Neural cell (in vitro differentiated cells): ENCODE results near the gene TFE3. TPM values are rescaled to one million over a fixed set of nuclear protein-coding genes. Genes with fewer than 3 reads are reported as not detected.

Source experiments
- H2AFZ ChIP-seq: fragments of 200-600, 300-800 bp; sonication (generic), shearing (Covaris generic); 2 replicates; pipeline ENCODE4 v1.6.0; 2014; ENCODE audit warnings: low read depth, mild to moderate bottlenecking, antibody characterized with exemption, low read length, moderate library complexity
- H3F3A ChIP-seq: fragments of 200-600 bp; shearing (Covaris generic); 2 replicates; pipeline ENCODE4 v1.6.1; 2016; ENCODE audit warnings: mild to moderate bottlenecking, moderate library complexity, mixed read lengths, antibody characterized with exemption, low read length; ENCODE audit not compliant: insufficient read depth, poor library complexity, severe bottlenecking
- H3K27ac ChIP-seq: fragments of 200-600, 300-800 bp; sonication (generic), shearing (Covaris generic); 2 replicates; pipeline ENCODE4 v1.5.1; 2014; ENCODE audit warnings: mild to moderate bottlenecking, low read length, moderate library complexity
- H3K27me3 ChIP-seq: fragments of 300-800, 200-600 bp; sonication (generic), shearing (Covaris generic); 2 replicates; pipeline ENCODE4 v1.6.0; 2014; ENCODE audit warnings: mild to moderate bottlenecking, low read depth, low read length, moderate library complexity; ENCODE audit not compliant: insufficient read depth
- H3K36me3 ChIP-seq: fragments of 300-800, 200-600 bp; sonication (generic), shearing (Covaris generic); 2 replicates; pipeline ENCODE4 v1.5.1; 2014; ENCODE audit warnings: mild to moderate bottlenecking, antibody characterized with exemption, low read length, moderate library complexity; ENCODE audit not compliant: insufficient read depth
- H3K4me2 ChIP-seq: fragments of 300-800, 200-600 bp; sonication (generic), shearing (Covaris generic); 2 replicates; pipeline ENCODE4 v1.6.0; 2014; ENCODE audit warnings: mild to moderate bottlenecking, low read length
- H3K4me3 ChIP-seq: fragments of 300-800, 200-600 bp; sonication (generic), shearing (Covaris generic); 2 replicates; pipeline ENCODE4 v1.5.1; 2014; ENCODE audit warnings: mild to moderate bottlenecking, low read length, moderate library complexity
- H3K79me2 ChIP-seq: fragments of 200-600 bp; shearing (Covaris generic); replicated peaks from 2 replicates; pipeline ENCODE4 v1.6.0; 2014; ENCODE audit warnings: mild to moderate bottlenecking, low read length, moderate library complexity; ENCODE audit not compliant: insufficient read depth
- H3K9ac ChIP-seq: fragments of 300-800, 200-600 bp; sonication (generic), shearing (Covaris generic); 2 replicates; pipeline ENCODE4 v1.6.1; 2016; ENCODE audit warnings: mild to moderate bottlenecking, low read length, mixed read lengths
- H3K9me2 ChIP-seq: fragments of 200-600 bp; shearing (Covaris generic); 2 replicates; pipeline ENCODE4 v1.6.1; 2016; ENCODE audit warnings: mild to moderate bottlenecking, low read length, mixed read lengths; ENCODE audit not compliant: insufficient read depth
- H3K9me3 ChIP-seq: fragments of 200-600, 300-800 bp; sonication (generic), shearing (Covaris generic); 2 replicates; pipeline ENCODE4 v1.6.1; 2016; ENCODE audit warnings: mild to moderate bottlenecking, mixed run types, low read length, moderate library complexity, mixed read lengths
- H4K20me1 ChIP-seq: fragments of 200-600 bp; shearing (Covaris generic); 2 replicates; pipeline ENCODE4 v1.6.1; 2016; ENCODE audit warnings: mild to moderate bottlenecking, mixed run types; ENCODE audit not compliant: insufficient read depth
- CTCF ChIP-seq: fragments of 450-650 bp; IDR thresholded peaks from 2 replicates; pipeline ENCODE4 v1.5.1; 2014; ENCODE audit warnings: antibody characterized with exemption, mild to moderate bottlenecking, moderate library complexity; ENCODE audit not compliant: poor library complexity, severe bottlenecking
- EP300 ChIP-seq: fragments of 450-650 bp; conservative IDR thresholded peaks from 2 replicates; pipeline ENCODE4 v1.6.1; 2014; ENCODE audit warnings: antibody characterized with exemption, mild to moderate bottlenecking, moderate library complexity; ENCODE audit not compliant: poor library complexity, severe bottlenecking
- EZH2 ChIP-seq: fragments of 200-600, 300-800 bp; shearing (Covaris generic), sonication (generic); IDR thresholded peaks from 2 replicates; pipeline ENCODE4 v1.6.1; 2014; ENCODE audit warnings: antibody characterized with exemption, low read length, borderline replicate concordance, mild to moderate bottlenecking; ENCODE audit not compliant: insufficient read depth, poor library complexity, severe bottlenecking
- MXI1 ChIP-seq: fragments of 450-650 bp; conservative IDR thresholded peaks from 2 replicates; pipeline ENCODE4 v1.6.1; 2014; ENCODE audit warnings: antibody characterized with exemption, mild to moderate bottlenecking; ENCODE audit not compliant: poor library complexity, severe bottlenecking
- POLR2AphosphoS5 ChIP-seq: IDR thresholded peaks from 2 replicates; pipeline ENCODE4 v1.6.1; 2012
- RAD21 ChIP-seq: fragments of 450-650 bp; conservative IDR thresholded peaks from 2 replicates; pipeline ENCODE4 v1.6.1; 2014; ENCODE audit warnings: antibody characterized with exemption, mild to moderate bottlenecking, moderate library complexity
- REST ChIP-seq: IDR thresholded peaks from 2 replicates; pipeline ENCODE4 v1.6.1; 2012; ENCODE audit warnings: borderline replicate concordance
- SMC3 ChIP-seq: fragments of 450-650 bp; conservative IDR thresholded peaks from 2 replicates; pipeline ENCODE4 v1.6.1; 2014; ENCODE audit warnings: antibody characterized with exemption, mild to moderate bottlenecking, moderate library complexity; ENCODE audit not compliant: poor library complexity
- TAF1 ChIP-seq: IDR thresholded peaks from 2 replicates; pipeline ENCODE4 v1.6.1; 2012; ENCODE audit warnings: low read depth
- polyA minus RNA-seq: library from RNA; depleted of rRNA, polyadenylated mRNA; stranded (reverse); fragments of >200 nt; gene quantifications from 2 replicates; pipeline ENCODE4 v1.2.3, GENCODE V29; 2014
- polyA plus RNA-seq: library from polyadenylated mRNA; depleted of rRNA; stranded (reverse); fragments of >200 nt; gene quantifications from 2 replicates; pipeline ENCODE4 v1.2.3, GENCODE V29; 2014

The TFE3 gene
- polyA plus RNA-seq (8.9 and 17.9 TPM in 2 replicates), polyA minus RNA-seq (16.2 and 16.8 TPM in 2 replicates)

- H3K9me3 ChIP-seq = no peaks in the 10 kb centered on the region
- H3K4me3 ChIP-seq = peak within 1 kb of the TSS; percentile 77
- H2AFZ ChIP-seq = no peak within 1 kb of the TSS
- H3K9me2 ChIP-seq = no peaks in the 10 kb centered on the region
- peak within 1 kb of the TSS; percentile 79 for H3K9ac ChIP-seq
- peak within 1 kb of the TSS; percentile 74 for H3K27ac ChIP-seq
- H3F3A ChIP-seq = no peaks in the 10 kb centered on the region
- peak within 1 kb of the TSS; percentile 51 for H3K4me2 ChIP-seq
- H3K79me2 ChIP-seq = peaks cover 6% of the 10 kb centered on the region
- TF ChIP-seq SMC3 = peak; percentile 59
- TF ChIP-seq POLR2AphosphoS5 = peak; percentile 55
- TF ChIP-seq MXI1 = no peak
- peak; percentile 84 for TF ChIP-seq CTCF
- TF ChIP-seq EP300 = no peak
- peak; percentile 68 for TF ChIP-seq RAD21
- H4K20me1 ChIP-seq = no peaks in the 10 kb centered on the region
- H3K27me3 ChIP-seq = no peaks in the 10 kb centered on the region
- H3K36me3 ChIP-seq = no peaks in the 10 kb centered on the region
These were observed at the start of gene TFE3 for GRCh38 chrX:49043220-49043986. Gene TFE3 (minus strand): TSS chrX:49043357. CDS start chrX:49043226, 131 bp downstream.

- no peak overlapping the region for H3K9ac ChIP-seq
- H3K36me3 ChIP-seq = no peaks in the 10 kb centered on the region
- H3K4me3 ChIP-seq = no peak overlapping the region
- TF ChIP-seq EP300 = no peak
- TF ChIP-seq MXI1 = no peak
- TF ChIP-seq SMC3 = no peak
- no peak for TF ChIP-seq CTCF
- TF ChIP-seq REST = no peak
- TF ChIP-seq RAD21 = no peak
- no peak for TF ChIP-seq TAF1
- no peak for TF ChIP-seq EZH2
- H2AFZ ChIP-seq = no peak overlapping the region
- no peaks in the 10 kb centered on the region for H4K20me1 ChIP-seq
- H3F3A ChIP-seq = no peaks in the 10 kb centered on the region
- H3K4me2 ChIP-seq = no peak overlapping the region
- H3K9me2 ChIP-seq = no peaks in the 10 kb centered on the region
- H3K27ac ChIP-seq = no peak overlapping the region
- no peaks in the 10 kb centered on the region for H3K27me3 ChIP-seq
- no peaks in the 10 kb centered on the region for H3K9me3 ChIP-seq
- H3K79me2 ChIP-seq = no peaks in the 10 kb centered on the region
These were observed 46.4 kb upstream of the TFE3 start for GRCh38 chrX:49089553-49089952.
